Keratinocyte (primary cell): Measurements from ENCODE around the gene INTS1.

Source experiments
- CTCF ChIP-seq, 3 experiments: IDR thresholded peaks in 1 of 3; conservative IDR thresholded peaks in 1 of 3; optimal IDR thresholded peaks in 1 of 3; 2 replicates in 2 of 3; 3 replicates in 1 of 3; pipeline versions ENCODE3 to v1.5.1; 2011; ENCODE audit warnings: low read length in 3 of 3, mild to moderate bottlenecking in 3 of 3, moderate library complexity in 2 of 3, control low read depth in 1 of 3, inconsistent platforms in 1 of 3; ENCODE audit not compliant: insufficient read depth in 2 of 3; ENCODE audit errors: extremely low read depth in 1 of 3
- EZH2 ChIP-seq: IDR thresholded peaks from one replicate; pipeline ENCODE4 v1.6.1; 2012; ENCODE audit warnings: inconsistent platforms, mild to moderate bottlenecking, low read length, moderate library complexity

GRCh38 chr7:1457949-1458682 lies 46.1 kb downstream of the INTS1 start:
- TF ChIP-seq CTCF (optimal IDR thresholded peaks at IDR 0.05 in 1 of 3, IDR thresholded peaks at IDR 0.05 in 1 of 3, conservative IDR thresholded peaks at IDR 0.05 in 1 of 3; ENCODE audit: extremely low read depth in 1 of 3, insufficient read depth in 2 of 3, low read length in 3 of 3) (no peak), EZH2 (no peak)
